GM12878 (cell line): Measurements from ENCODE around the gene SYNPO2L. TPM values are rescaled to one million over a fixed set of nuclear protein-coding genes. Genes with fewer than 3 reads are reported as not detected.

Experiments
- ATAC-seq: fragments of 200-7000 bp; cut with Tn5 transposase; 3 replicates; pipeline ENCODE4 v1.9.1; 2020; ENCODE audit warnings: mild to moderate bottlenecking, moderate library complexity
- BruUV-seq: library from RNA; stranded (reverse); fragments of 400-500 nt; replicated peaks from 2 replicates; lab custom pipeline; 2021; lab: Mats Ljungman, UMichigan
- CTCF ChIA-PET: fragments of 300-600 bp; sonication (Branson Sonifier 250); formaldehyde crosslinking; extraction: SDS; loops from one replicate; lab custom pipeline; 2021; ENCODE audit warnings: inconsistent platforms; lab: Yijun Ruan, JAX
- POLR2A ChIA-PET: fragments of 350-600 bp; formaldehyde crosslinking; extraction: SDS; loops from one replicate; lab custom pipeline; 2021; ENCODE audit warnings: inconsistent platforms; lab: Charles Lee
- RAD21 ChIA-PET: fragments of 300-600 bp; sonication (Branson Sonifier 250); formaldehyde crosslinking; loops from one replicate; lab custom pipeline; 2023; ENCODE audit warnings: antibody characterized with exemption; ENCODE audit not compliant: unreplicated experiment; lab: Charles Lee
- SMC1A ChIA-PET: fragments of 300-600 bp; sonication (Branson Sonifier 250); formaldehyde crosslinking; loops from one replicate; lab custom pipeline; 2023; ENCODE audit not compliant: unreplicated experiment, uncharacterized antibody; lab: Charles Lee
- DNase-seq: peaks from one replicate; pipeline ENCODE4 v3.0.0-alpha.2; 2011; ENCODE audit warnings: low read depth, low spot score
- FAIRE-seq: peaks from 3 replicates; lab custom pipeline; 2011; peaks lifted over from hg19 to GRCh38; lab: Jason Lieb, UNC
- H2AFZ ChIP-seq: 2 replicates; pipeline ENCODE4 v1.6.0; 2011; ENCODE audit warnings: low read depth, low read length, control low read depth; ENCODE audit not compliant: control insufficient read depth
- H3K27ac ChIP-seq: 2 replicates; pipeline ENCODE4 v1.5.1; 2011; ENCODE audit warnings: control low read depth; ENCODE audit not compliant: control insufficient read depth, insufficient read depth
- H3K27me3 ChIP-seq, 2 experiments: replicated peaks in 1 of 2; 2 replicates each; pipeline versions ENCODE4 v1.6.0 to v1.6.1; 2011; ENCODE audit warnings: low read length in 1 of 2; ENCODE audit not compliant: control insufficient read depth in 2 of 2, insufficient read depth in 2 of 2
- H3K36me3 ChIP-seq, 2 experiments: 2 replicates each; pipeline ENCODE4 v1.5.1; 2011; ENCODE audit warnings: low read length in 1 of 2; ENCODE audit not compliant: control insufficient read depth in 2 of 2, insufficient read depth in 2 of 2
- H3K4me1 ChIP-seq: 2 replicates; pipeline ENCODE4 v1.6.1; 2011; ENCODE audit warnings: mild to moderate bottlenecking, low read length, moderate library complexity, mixed read lengths; ENCODE audit not compliant: control insufficient read depth, insufficient read depth
- H3K4me2 ChIP-seq: 2 replicates; pipeline ENCODE4 v1.6.0; 2011; ENCODE audit warnings: control low read depth; ENCODE audit not compliant: control insufficient read depth, insufficient read depth
- H3K4me3 ChIP-seq: fragments of 200-600 bp; sonication (generic); 2 replicates; pipeline ENCODE4 v1.5.1; 2016
- H3K79me2 ChIP-seq: 2 replicates; pipeline ENCODE4 v1.6.0; 2011; ENCODE audit warnings: low read length; ENCODE audit not compliant: control insufficient read depth, insufficient read depth
- H3K9ac ChIP-seq: 2 replicates; pipeline ENCODE4 v1.8.0; 2011; ENCODE audit warnings: low read length, control low read depth, mixed read lengths; ENCODE audit not compliant: control insufficient read depth, insufficient read depth
- H3K9me3 ChIP-seq: replicated peaks from 3 replicates; pipeline ENCODE4 v1.5.1; 2011; ENCODE audit warnings: mild to moderate bottlenecking, low read length; ENCODE audit not compliant: control insufficient read depth, insufficient read depth
- H4K20me1 ChIP-seq: 2 replicates; pipeline ENCODE4 v1.6.0; 2011; ENCODE audit not compliant: control insufficient read depth, insufficient read depth
- CHD1 ChIP-seq: IDR thresholded peaks from 2 replicates; pipeline ENCODE4 v1.6.1; 2012; ENCODE audit warnings: low read depth, low read length, improper control_type of control experiment
- HDAC2 ChIP-seq: fragments of 200-600 bp; sonication (generic); IDR thresholded peaks from 2 replicates; pipeline ENCODE4 v1.6.1; 2017
- JUNB ChIP-seq: IDR thresholded peaks from 2 replicates; pipeline ENCODE4 v1.6.1; 2016; ENCODE audit warnings: antibody characterized with exemption, mild to moderate bottlenecking
- TARDBP ChIP-seq: IDR thresholded peaks from 2 replicates; pipeline ENCODE4 v1.6.1; 2016; ENCODE audit warnings: borderline replicate concordance
- ZBED1 ChIP-seq: IDR thresholded peaks from 2 replicates; pipeline ENCODE4 v1.6.1; 2016; ENCODE audit warnings: borderline replicate concordance
- ZSCAN29 ChIP-seq: fragments of 450-650 bp; IDR thresholded peaks from 2 replicates; pipeline ENCODE4 v1.6.1; 2017; ENCODE audit warnings: mild to moderate bottlenecking, moderate library complexity
- WGBS: methylation state at CpG from one replicate; pipeline ENCODE4 v1.1.6; 2016; ENCODE audit warnings: low lambda C conversion rate; ENCODE audit not compliant: insufficient replicate concordance, insufficient coverage; ENCODE audit errors: missing lambda C conversion rate; 5-methylcytosine and 5-hydroxymethylcytosine counted together
- in situ Hi-C: fragments of 300-500 bp; cut with MboI; formaldehyde crosslinking; loops from 9 replicates; pipeline ENCODE4 v1.14.3; 2018; ENCODE audit warnings: mixed read lengths
- intact Hi-C: fragments of 100-400 bp; cut with micrococcal nuclease; formaldehyde crosslinking; loops from one replicate; pipeline ENCODE4 v1.14.2; 2022; ENCODE audit not compliant: unreplicated experiment
- polyA plus RNA-seq, 11 experiments: library from polyadenylated mRNA; depleted of rRNA in 4 of 11; unstranded in 6 of 11; stranded (reverse) in 5 of 11; fragments of >200 nt; fragmentation: Nextera tagmentation in 4 of 11; fragmentation: Illumina TruSeq in 1 of 11; extraction: Ambion mirVana in 4 of 11; extraction: Trizol in 1 of 11; gene quantifications; 1 replicate in 1 of 11; 2 replicates in 10 of 11; pipeline versions ENCODE4 v1.2.1 to v1.2.3, GENCODE V29; 2011 to 2016; ENCODE audit warnings: inconsistent platforms in 2 of 11, missing spikeins in 2 of 11, low read depth in 1 of 11
- total RNA-seq, 4 experiments: library from RNA; depleted of rRNA in 3 of 4; stranded (reverse); fragments of >200 nt in 3 of 4; fragmentation: Illumina TruSeq in 1 of 4; extraction: Trizol in 1 of 4; gene quantifications; 2 replicates each; pipeline versions ENCODE4 v1.2.1 to v1.2.3, GENCODE V29; 2013 to 2021
- TF ChIP-seq, protein P1 (sequence below): fragments of 450-650 bp; IDR thresholded peaks from 2 replicates; pipeline ENCODE4 v1.6.1; 2016; ENCODE audit warnings: mild to moderate bottlenecking, moderate library complexity, borderline replicate concordance
- TF ChIP-seq, protein P2 (sequence below): fragments of 450-650 bp; formaldehyde crosslinking; IDR thresholded peaks from 2 replicates; pipeline ENCODE4 v1.5.0; 2022; ENCODE audit warnings: mild to moderate bottlenecking, missing genetic modification characterization
- TF ChIP-seq, protein P3 (sequence below), 3 experiments: IDR thresholded peaks in 2 of 3; conservative IDR thresholded peaks in 1 of 3; 2 replicates each; pipeline ENCODE4 v1.5.1; 2011; ENCODE audit warnings: low read depth in 3 of 3, low read length in 3 of 3, mild to moderate bottlenecking in 3 of 3, control low read depth in 2 of 3, moderate library complexity in 2 of 3, inconsistent platforms in 1 of 3, mixed read lengths in 1 of 3; ENCODE audit not compliant: control insufficient read depth in 2 of 3, insufficient read depth in 1 of 3; ENCODE audit errors: extremely low read depth in 1 of 3
- TF ChIP-seq, protein P4 (sequence below): fragments of 450-650 bp; formaldehyde crosslinking; IDR thresholded peaks from 2 replicates; pipeline ENCODE4 v1.4.0; 2022; ENCODE audit warnings: mild to moderate bottlenecking, moderate library complexity

SYNPO2L gene
- total and polyA plus RNA-seq, 10 of the 15 experiments (the other 5 are each of a cell fraction or from before 2014, with no cell fraction given), result 0.01 to 2.3 (median 0.59) TPM

DNA sequence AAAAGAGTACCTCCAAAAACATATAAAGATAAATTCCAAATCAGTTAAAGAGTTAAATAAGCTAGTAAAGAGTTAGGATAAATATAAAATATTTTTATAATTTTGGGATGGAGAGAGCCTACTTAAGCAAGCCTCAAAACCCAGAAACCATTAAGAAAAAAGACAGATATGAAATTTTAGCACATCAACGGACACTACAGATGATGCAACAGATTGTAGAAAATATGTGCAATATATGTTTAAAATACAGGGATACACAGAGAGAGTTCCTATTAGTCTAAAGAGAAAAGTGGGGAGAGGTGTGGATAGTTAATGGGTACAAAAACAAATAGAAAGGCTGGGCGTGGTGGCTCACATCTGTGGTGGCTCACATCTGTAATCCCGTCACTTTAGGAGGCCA is 41.1 kb downstream of the SYNPO2L start:
- CTCF ChIA-PET, result no interaction called here
- BruUV-seq, result no TSS peak
- TF ChIP-seq, protein P1, sequence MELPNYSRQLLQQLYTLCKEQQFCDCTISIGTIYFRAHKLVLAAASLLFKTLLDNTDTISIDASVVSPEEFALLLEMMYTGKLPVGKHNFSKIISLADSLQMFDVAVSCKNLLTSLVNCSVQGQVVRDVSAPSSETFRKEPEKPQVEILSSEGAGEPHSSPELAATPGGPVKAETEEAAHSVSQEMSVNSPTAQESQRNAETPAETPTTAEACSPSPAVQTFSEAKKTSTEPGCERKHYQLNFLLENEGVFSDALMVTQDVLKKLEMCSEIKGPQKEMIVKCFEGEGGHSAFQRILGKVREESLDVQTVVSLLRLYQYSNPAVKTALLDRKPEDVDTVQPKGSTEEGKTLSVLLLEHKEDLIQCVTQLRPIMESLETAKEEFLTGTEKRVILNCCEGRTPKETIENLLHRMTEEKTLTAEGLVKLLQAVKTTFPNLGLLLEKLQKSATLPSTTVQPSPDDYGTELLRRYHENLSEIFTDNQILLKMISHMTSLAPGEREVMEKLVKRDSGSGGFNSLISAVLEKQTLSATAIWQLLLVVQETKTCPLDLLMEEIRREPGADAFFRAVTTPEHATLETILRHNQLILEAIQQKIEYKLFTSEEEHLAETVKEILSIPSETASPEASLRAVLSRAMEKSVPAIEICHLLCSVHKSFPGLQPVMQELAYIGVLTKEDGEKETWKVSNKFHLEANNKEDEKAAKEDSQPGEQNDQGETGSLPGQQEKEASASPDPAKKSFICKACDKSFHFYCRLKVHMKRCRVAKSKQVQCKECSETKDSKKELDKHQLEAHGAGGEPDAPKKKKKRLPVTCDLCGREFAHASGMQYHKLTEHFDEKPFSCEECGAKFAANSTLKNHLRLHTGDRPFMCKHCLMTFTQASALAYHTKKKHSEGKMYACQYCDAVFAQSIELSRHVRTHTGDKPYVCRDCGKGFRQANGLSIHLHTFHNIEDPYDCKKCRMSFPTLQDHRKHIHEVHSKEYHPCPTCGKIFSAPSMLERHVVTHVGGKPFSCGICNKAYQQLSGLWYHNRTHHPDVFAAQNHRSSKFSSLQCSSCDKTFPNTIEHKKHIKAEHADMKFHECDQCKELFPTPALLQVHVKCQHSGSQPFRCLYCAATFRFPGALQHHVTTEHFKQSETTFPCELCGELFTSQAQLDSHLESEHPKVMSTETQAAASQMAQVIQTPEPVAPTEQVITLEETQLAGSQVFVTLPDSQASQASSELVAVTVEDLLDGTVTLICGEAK, result no peak
- TF ChIP-seq ZBED1 (no peak), CHD1 (no peak), JUNB (no peak), HDAC2 (no peak), TARDBP (no peak), ZSCAN29 (no peak)
- TF ChIP-seq, protein P2, sequence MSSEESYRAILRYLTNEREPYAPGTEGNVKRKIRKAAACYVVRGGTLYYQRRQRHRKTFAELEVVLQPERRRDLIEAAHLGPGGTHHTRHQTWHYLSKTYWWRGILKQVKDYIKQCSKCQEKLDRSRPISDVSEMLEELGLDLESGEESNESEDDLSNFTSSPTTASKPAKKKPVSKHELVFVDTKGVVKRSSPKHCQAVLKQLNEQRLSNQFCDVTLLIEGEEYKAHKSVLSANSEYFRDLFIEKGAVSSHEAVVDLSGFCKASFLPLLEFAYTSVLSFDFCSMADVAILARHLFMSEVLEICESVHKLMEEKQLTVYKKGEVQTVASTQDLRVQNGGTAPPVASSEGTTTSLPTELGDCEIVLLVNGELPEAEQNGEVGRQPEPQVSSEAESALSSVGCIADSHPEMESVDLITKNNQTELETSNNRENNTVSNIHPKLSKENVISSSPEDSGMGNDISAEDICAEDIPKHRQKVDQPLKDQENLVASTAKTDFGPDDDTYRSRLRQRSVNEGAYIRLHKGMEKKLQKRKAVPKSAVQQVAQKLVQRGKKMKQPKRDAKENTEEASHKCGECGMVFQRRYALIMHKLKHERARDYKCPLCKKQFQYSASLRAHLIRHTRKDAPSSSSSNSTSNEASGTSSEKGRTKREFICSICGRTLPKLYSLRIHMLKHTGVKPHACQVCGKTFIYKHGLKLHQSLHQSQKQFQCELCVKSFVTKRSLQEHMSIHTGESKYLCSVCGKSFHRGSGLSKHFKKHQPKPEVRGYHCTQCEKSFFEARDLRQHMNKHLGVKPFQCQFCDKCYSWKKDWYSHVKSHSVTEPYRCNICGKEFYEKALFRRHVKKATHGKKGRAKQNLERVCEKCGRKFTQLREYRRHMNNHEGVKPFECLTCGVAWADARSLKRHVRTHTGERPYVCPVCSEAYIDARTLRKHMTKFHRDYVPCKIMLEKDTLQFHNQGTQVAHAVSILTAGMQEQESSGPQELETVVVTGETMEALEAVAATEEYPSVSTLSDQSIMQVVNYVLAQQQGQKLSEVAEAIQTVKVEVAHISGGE, result no peak
- TF ChIP-seq, protein P3, sequence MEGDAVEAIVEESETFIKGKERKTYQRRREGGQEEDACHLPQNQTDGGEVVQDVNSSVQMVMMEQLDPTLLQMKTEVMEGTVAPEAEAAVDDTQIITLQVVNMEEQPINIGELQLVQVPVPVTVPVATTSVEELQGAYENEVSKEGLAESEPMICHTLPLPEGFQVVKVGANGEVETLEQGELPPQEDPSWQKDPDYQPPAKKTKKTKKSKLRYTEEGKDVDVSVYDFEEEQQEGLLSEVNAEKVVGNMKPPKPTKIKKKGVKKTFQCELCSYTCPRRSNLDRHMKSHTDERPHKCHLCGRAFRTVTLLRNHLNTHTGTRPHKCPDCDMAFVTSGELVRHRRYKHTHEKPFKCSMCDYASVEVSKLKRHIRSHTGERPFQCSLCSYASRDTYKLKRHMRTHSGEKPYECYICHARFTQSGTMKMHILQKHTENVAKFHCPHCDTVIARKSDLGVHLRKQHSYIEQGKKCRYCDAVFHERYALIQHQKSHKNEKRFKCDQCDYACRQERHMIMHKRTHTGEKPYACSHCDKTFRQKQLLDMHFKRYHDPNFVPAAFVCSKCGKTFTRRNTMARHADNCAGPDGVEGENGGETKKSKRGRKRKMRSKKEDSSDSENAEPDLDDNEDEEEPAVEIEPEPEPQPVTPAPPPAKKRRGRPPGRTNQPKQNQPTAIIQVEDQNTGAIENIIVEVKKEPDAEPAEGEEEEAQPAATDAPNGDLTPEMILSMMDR (IDR thresholded peaks at IDR 0.05 in 2 of 3, conservative IDR thresholded peaks at IDR 0.05 in 1 of 3; ENCODE audit: control insufficient read depth in 2 of 3, extremely low read depth in 1 of 3, insufficient read depth in 1 of 3, low read depth in 3 of 3, low read length in 3 of 3), result no peak
- TF ChIP-seq, protein P4, sequence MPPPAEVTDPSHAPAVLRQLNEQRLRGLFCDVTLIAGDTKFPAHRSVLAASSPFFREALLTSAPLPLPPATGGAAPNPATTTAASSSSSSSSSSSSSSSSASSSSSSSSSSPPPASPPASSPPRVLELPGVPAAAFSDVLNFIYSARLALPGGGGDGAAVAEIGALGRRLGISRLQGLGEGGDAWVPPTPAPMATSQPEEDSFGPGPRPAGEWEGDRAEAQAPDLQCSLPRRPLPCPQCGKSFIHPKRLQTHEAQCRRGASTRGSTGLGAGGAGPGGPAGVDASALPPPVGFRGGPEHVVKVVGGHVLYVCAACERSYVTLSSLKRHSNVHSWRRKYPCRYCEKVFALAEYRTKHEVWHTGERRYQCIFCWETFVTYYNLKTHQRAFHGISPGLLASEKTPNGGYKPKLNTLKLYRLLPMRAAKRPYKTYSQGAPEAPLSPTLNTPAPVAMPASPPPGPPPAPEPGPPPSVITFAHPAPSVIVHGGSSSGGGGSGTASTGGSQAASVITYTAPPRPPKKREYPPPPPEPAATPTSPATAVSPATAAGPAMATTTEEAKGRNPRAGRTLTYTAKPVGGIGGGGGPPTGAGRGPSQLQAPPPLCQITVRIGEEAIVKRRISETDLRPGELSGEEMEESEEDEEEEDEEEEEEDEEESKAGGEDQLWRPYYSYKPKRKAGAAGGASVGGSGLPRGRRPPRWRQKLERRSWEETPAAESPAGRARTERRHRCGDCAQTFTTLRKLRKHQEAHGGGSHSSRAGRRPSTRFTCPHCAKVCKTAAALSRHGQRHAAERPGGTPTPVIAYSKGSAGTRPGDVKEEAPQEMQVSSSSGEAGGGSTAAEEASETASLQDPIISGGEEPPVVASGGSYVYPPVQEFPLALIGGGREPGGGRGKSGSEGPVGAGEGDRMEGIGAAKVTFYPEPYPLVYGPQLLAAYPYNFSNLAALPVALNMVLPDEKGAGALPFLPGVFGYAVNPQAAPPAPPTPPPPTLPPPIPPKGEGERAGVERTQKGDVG, result no peak

More for the DNA sequence above, 41.1 kb downstream of the SYNPO2L start:
- WGBS, result 94% methylated on average over 3 of the region's 3 CpGs
- no peaks in the 10 kb centered on the region for H3K36me3 ChIP-seq
- SMC1A ChIA-PET, result no interaction called here
- H3K79me2 ChIP-seq, result no peaks in the 10 kb centered on the region
- H3K4me3 ChIP-seq, result no peak overlapping the region
- H3K27me3 ChIP-seq, result no peaks in the 10 kb centered on the region
- H3K27ac ChIP-seq, result no peak overlapping the region
- ATAC-seq (no peak), DNase-seq (no peak), FAIRE-seq (no peak)
- in situ Hi-C loops (no loop called here), intact Hi-C loops (no loop called here)
- POLR2A ChIA-PET, result no interaction called here
- no peaks in the 10 kb centered on the region for H3K4me1 ChIP-seq
- RAD21 ChIA-PET, result no interaction called here
- no peaks in the 10 kb centered on the region for H3K9me3 ChIP-seq
- no peak overlapping the region for H3K9ac ChIP-seq
- H4K20me1 ChIP-seq, result no peaks in the 10 kb centered on the region
- H3K4me2 ChIP-seq, result no peak overlapping the region
- no peak overlapping the region for H2AFZ ChIP-seq
